Natural killer cell (primary cell): ENCODE results near the gene KAT6B. TPM values are rescaled to one million over a fixed set of nuclear protein-coding genes. Genes with fewer than 3 reads are reported as not detected.

ENCODE experiments used
- ATAC-seq, 3 donors: fragments of 150-1000 bp in 2 of 3; fragments of 200-7000 bp in 1 of 3; cut with Tn5 transposase; 1 replicate in 1 of 3; 2 replicates in 2 of 3; pipeline ENCODE4 v1.10.0; 2021; ENCODE audit warnings: mild to moderate bottlenecking in 2 of 3, moderate library complexity in 2 of 3
- DNase-seq, 2 donors: peaks; one replicate each; pipeline versions ENCODE4 v3.0.0 to v3.0.0-alpha.2; 2013 to 2021; ENCODE audit warnings: mixed read lengths in 1 of 2
- H3K27ac ChIP-seq: one replicate; pipeline ENCODE4 v1.5.1; 2013; ENCODE audit warnings: mild to moderate bottlenecking, low read length
- H3K27me3 ChIP-seq: one replicate; pipeline ENCODE4 v1.6.1; 2013; ENCODE audit warnings: low read length; ENCODE audit not compliant: control insufficient read depth, insufficient read depth
- H3K36me3 ChIP-seq: one replicate; pipeline ENCODE4 v1.6.1; 2013; ENCODE audit warnings: low read length; ENCODE audit not compliant: control insufficient read depth, insufficient read depth
- H3K4me1 ChIP-seq: one replicate; pipeline ENCODE4 v1.6.1; 2013; ENCODE audit warnings: low read length; ENCODE audit not compliant: control insufficient read depth, insufficient read depth
- H3K4me3 ChIP-seq: one replicate; pipeline ENCODE4 v1.5.1; 2013; ENCODE audit warnings: low read length
- H3K9me3 ChIP-seq: one replicate; pipeline ENCODE4 v1.6.1; 2013; ENCODE audit warnings: low read length; ENCODE audit not compliant: control insufficient read depth, insufficient read depth
- H3K27ac Mint-ChIP-seq, 2 donors: one replicate each; pipeline ENCODE4 v1.8.0; 2022; ENCODE audit warnings: mild to moderate bottlenecking in 2 of 2, mixed read lengths in 2 of 2, moderate library complexity in 1 of 2
- H3K27me3 Mint-ChIP-seq, 2 donors: one replicate each; pipeline ENCODE4 v1.8.0; 2022; ENCODE audit warnings: low read depth in 2 of 2, mixed read lengths in 2 of 2
- H3K36me3 Mint-ChIP-seq: one replicate; pipeline ENCODE4 v1.8.0; 2022; ENCODE audit warnings: mixed read lengths
- H3K4me1 Mint-ChIP-seq, 2 donors: one replicate each; pipeline ENCODE4 v1.8.0; 2022; ENCODE audit warnings: mixed read lengths in 2 of 2
- H3K4me3 Mint-ChIP-seq: one replicate; pipeline ENCODE4 v1.8.0; 2022; ENCODE audit warnings: mild to moderate bottlenecking, moderate library complexity, mixed read lengths
- H3K9me3 Mint-ChIP-seq, 2 donors: one replicate each; pipeline ENCODE4 v1.8.0; 2022; ENCODE audit warnings: mixed read lengths in 2 of 2
- WGBS: methylation state at CpG from one replicate; pipeline ENCODE4 v1.1.7; 2013; ENCODE audit warnings: missing lambda C conversion rate; ENCODE audit not compliant: insufficient coverage; 5-methylcytosine and 5-hydroxymethylcytosine counted together
- intact Hi-C: fragments of 100-400 bp; cut with micrococcal nuclease; formaldehyde crosslinking; loops from one replicate; pipeline ENCODE4 v1.14.2; 2022
- total RNA-seq, 4 donors: library from RNA; stranded (reverse); fragments of 120-200 nt in 1 of 4; gene quantifications; one replicate each; pipeline versions ENCODE4 v1.2.3 to v1.2.4, GENCODE V29; 2013 to 2022
- TF ChIP-seq, protein P1 (sequence below): fragments of 200-600 bp; IDR thresholded peaks from one replicate; pipeline ENCODE4 v1.8.0; 2022; ENCODE audit warnings: antibody characterized with exemption

KAT6B gene
- total RNA-seq, 3 donors from 2014 or later (not counting 1 experiment from before 2014, with no cell fraction given), result 117 to 133 (median 121) TPM

DNA sequence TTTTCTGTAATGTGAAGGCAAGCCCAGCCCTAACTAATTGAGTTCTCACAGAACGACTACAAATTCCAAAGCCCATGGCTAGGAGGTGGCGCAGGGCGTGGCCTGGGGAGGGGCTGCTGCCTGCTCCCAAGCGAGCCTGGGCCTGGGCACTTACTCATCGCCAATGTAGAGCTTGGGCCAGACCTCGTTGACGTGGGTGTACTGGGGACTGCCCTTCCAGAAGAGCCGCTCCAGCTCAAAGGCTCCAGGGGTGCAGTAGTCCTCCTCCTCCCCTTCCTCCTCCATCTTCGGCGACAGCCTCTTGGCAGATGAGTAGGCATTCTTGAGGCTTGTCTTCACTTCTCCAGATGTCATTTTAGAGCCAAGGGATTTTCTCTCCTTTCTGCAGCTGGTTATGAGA, 231.8 kb downstream of the KAT6B start:
- Mint-ChIP-seq H3K4me1 (peaks cover 0 to 13% of the 10 kb centered on the region in 2 donors), H3K27me3 (no peaks in the 10 kb centered on the region), H3K4me3 (no peak overlapping the region), H3K27ac (no peak overlapping the region), H3K36me3 (no peaks in the 10 kb centered on the region), H3K9me3 (no peaks in the 10 kb centered on the region)
- no peaks in the 10 kb centered on the region for H3K27me3 ChIP-seq
- no peaks in the 10 kb centered on the region for H3K4me1 ChIP-seq
- no peak for DNase-seq
- no peaks in the 10 kb centered on the region for H3K9me3 ChIP-seq
- intact Hi-C loops, result no loop called here
- ATAC-seq, result no peak
- 95% methylated on average over 10 of the region's 10 CpGs for WGBS
- TF ChIP-seq, protein P1, sequence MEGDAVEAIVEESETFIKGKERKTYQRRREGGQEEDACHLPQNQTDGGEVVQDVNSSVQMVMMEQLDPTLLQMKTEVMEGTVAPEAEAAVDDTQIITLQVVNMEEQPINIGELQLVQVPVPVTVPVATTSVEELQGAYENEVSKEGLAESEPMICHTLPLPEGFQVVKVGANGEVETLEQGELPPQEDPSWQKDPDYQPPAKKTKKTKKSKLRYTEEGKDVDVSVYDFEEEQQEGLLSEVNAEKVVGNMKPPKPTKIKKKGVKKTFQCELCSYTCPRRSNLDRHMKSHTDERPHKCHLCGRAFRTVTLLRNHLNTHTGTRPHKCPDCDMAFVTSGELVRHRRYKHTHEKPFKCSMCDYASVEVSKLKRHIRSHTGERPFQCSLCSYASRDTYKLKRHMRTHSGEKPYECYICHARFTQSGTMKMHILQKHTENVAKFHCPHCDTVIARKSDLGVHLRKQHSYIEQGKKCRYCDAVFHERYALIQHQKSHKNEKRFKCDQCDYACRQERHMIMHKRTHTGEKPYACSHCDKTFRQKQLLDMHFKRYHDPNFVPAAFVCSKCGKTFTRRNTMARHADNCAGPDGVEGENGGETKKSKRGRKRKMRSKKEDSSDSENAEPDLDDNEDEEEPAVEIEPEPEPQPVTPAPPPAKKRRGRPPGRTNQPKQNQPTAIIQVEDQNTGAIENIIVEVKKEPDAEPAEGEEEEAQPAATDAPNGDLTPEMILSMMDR, result no peak
- H3K27ac ChIP-seq, result no peak overlapping the region
- H3K36me3 ChIP-seq, result no peaks in the 10 kb centered on the region
- no peak overlapping the region for H3K4me3 ChIP-seq

DNA sequence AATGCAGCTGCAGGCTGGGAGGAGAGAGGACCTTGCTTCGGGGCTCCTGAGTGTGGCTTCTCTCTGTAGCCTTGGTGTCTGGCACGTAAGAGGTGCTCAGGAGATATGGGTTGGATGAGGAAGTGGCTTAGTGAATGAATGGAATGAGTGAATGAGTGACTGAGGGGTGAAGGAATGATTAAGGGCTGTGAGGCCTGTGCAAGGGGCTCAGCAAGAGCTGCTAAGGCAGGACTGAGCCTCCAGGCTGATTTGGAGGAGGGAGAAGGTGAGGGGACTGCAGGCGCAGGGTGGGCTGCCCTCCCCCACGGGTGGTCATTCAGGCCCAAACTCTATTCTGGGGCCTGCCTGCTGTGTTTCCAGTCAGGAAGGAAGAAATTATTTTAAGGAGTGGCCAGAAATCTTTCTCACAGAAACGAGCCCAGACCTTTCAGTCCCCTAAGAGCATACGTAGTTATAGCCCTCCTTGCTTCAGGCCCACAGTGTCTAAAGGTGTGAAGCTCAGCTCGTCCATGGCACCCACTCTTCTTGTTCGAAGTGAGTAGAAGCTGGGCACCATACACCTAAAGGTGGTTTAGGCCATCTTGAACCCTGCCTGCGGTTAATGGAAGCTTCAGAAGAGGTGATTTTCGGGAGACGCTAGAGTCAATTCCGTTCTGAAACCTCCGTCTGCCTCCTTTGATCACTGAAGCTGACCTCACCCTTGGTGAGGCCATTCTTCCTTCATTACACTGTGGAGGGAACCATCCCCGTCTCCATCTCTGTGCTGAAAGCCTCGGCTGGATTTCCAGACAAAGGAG, 235.5 kb downstream of the KAT6B start:
- Mint-ChIP-seq H3K36me3 (no peaks in the 10 kb centered on the region), H3K27me3 (no peaks in the 10 kb centered on the region), H3K9me3 (no peaks in the 10 kb centered on the region), H3K27ac (no peak overlapping the region), H3K4me3 (no peak overlapping the region), H3K4me1 (peaks cover 0 to 13% of the 10 kb centered on the region in 2 donors)
- Histone ChIP-seq H3K4me3 (no peak overlapping the region), H3K27ac (no peak overlapping the region), H3K36me3 (no peaks in the 10 kb centered on the region), H3K9me3 (no peaks in the 10 kb centered on the region), H3K27me3 (no peaks in the 10 kb centered on the region), H3K4me1 (no peaks in the 10 kb centered on the region)
- TF ChIP-seq, protein P1, result no peak
- intact Hi-C loops, result no loop called here
- 83% methylated on average over 15 of the region's 15 CpGs for WGBS
- ATAC-seq (no peak), DNase-seq (no peak)

DNA sequence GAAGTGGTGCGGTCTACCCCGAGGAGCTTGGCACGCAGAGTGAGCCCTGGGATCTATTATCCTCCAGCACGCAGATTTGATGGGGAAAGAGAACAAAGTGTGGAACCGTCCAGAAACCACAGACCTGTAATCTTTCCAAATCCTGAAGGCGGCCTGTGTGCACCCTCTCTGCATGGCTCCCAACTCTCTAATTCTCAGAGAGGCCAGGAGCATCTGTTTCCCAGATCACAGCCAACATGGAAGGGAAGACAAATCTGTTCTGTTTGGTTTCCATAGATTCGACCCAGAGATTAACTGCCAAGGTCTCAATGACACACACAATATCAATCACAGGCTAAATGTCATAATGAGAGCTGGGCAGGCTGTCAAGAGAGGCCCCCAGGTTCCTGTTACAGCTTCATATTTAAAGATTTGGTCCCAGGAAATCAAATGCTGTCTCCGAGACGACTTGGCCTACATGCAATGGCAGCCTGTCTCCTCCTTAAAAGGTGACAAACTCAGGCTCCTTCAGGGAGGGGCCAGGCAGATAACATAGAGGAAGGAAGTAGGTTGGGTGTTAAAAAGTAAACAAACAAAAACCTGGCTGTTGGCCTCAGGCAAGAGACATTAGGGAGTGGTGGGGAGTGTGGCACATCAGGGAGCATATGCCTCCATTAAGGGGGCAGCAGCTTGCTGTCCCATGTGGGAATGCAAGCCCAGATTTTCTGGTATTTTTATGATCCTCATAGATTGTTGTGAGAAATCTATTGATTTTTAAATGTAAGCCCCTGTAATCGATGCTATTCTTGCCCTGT, 236.3 kb downstream of the KAT6B start:
- ATAC-seq, result no peak
- no peak overlapping the region for H3K4me3 Mint-ChIP-seq
- Histone ChIP-seq H3K27ac (no peak overlapping the region), H3K4me3 (no peak overlapping the region), H3K36me3 (no peaks in the 10 kb centered on the region), H3K9me3 (no peaks in the 10 kb centered on the region), H3K4me1 (no peaks in the 10 kb centered on the region), H3K27me3 (no peaks in the 10 kb centered on the region)
- no peak for DNase-seq
- TF ChIP-seq, protein P1, result no peak
- no peaks in the 10 kb centered on the region for H3K27me3 Mint-ChIP-seq
- 54% methylated on average over 10 of the region's 10 CpGs for WGBS
- H3K27ac Mint-ChIP-seq, result no peak overlapping the region
- intact Hi-C loops, result no loop called here
- H3K9me3 Mint-ChIP-seq, result no peaks in the 10 kb centered on the region
- H3K4me1 Mint-ChIP-seq, result peaks cover 0 to 13% of the 10 kb centered on the region in 2 donors
- no peaks in the 10 kb centered on the region for H3K36me3 Mint-ChIP-seq
